KMS-11 (cell line): ENCODE data around the gene ZNF326.

Experiments
- H2AFZ ChIP-seq: fragments of 200-600 bp; sonication (generic); 2 replicates; pipeline ENCODE4 v1.6.1; 2016; ENCODE audit warnings: antibody characterized with exemption, mixed run types, low read depth
- H3K27ac ChIP-seq: fragments of 200-600 bp; sonication (generic); 2 replicates; pipeline ENCODE4 v1.6.1; 2016; ENCODE audit warnings: mild to moderate bottlenecking, mixed run types
- H3K27me3 ChIP-seq: fragments of 200-600 bp; sonication (generic); 2 replicates; pipeline ENCODE4 v1.6.1; 2017; ENCODE audit warnings: mild to moderate bottlenecking, low read depth, mixed run types, moderate library complexity; ENCODE audit not compliant: insufficient read depth
- H3K36me3 ChIP-seq: fragments of 200-600 bp; sonication (generic); 2 replicates; pipeline ENCODE4 v1.6.1; 2017; ENCODE audit warnings: mild to moderate bottlenecking, mixed run types; ENCODE audit not compliant: insufficient read depth
- H3K4me1 ChIP-seq: fragments of 200-600 bp; sonication (generic); 2 replicates; pipeline ENCODE4 v1.6.1; 2016; ENCODE audit warnings: mild to moderate bottlenecking, low read depth, mixed run types; ENCODE audit not compliant: poor library complexity, severe bottlenecking
- H3K4me2 ChIP-seq: fragments of 200-600 bp; sonication (generic); 2 replicates; pipeline ENCODE4 v1.7.0; 2016; ENCODE audit warnings: mild to moderate bottlenecking, mixed run types
- H3K4me3 ChIP-seq: fragments of 200-600 bp; sonication (generic); IDR thresholded peaks from 2 replicates; pipeline ENCODE4 v1.6.1; 2017; ENCODE audit warnings: low read depth, low read length, mixed read lengths; ENCODE audit not compliant: insufficient read depth
- H3K79me2 ChIP-seq: fragments of 200-600 bp; sonication (generic); 2 replicates; pipeline ENCODE4 v1.6.1; 2016; ENCODE audit warnings: low read depth, mixed run types; ENCODE audit not compliant: insufficient read depth
- H3K9ac ChIP-seq: fragments of 200-600 bp; sonication (generic); 2 replicates; pipeline ENCODE4 v1.6.1; 2016; ENCODE audit warnings: mild to moderate bottlenecking, mixed run types
- H4K20me1 ChIP-seq: fragments of 200-600 bp; sonication (generic); 2 replicates; pipeline ENCODE4 v1.6.1; 2016; ENCODE audit warnings: mild to moderate bottlenecking, mixed run types; ENCODE audit not compliant: insufficient read depth
- TF ChIP-seq, protein P1 (sequence below): fragments of 200-600 bp; sonication (generic); conservative IDR thresholded peaks from 2 replicates; pipeline ENCODE4 v1.6.1; 2017; ENCODE audit warnings: low read depth, mild to moderate bottlenecking, antibody characterized with exemption, low read length, moderate library complexity, mixed read lengths

ZNF326 gene

DNA sequence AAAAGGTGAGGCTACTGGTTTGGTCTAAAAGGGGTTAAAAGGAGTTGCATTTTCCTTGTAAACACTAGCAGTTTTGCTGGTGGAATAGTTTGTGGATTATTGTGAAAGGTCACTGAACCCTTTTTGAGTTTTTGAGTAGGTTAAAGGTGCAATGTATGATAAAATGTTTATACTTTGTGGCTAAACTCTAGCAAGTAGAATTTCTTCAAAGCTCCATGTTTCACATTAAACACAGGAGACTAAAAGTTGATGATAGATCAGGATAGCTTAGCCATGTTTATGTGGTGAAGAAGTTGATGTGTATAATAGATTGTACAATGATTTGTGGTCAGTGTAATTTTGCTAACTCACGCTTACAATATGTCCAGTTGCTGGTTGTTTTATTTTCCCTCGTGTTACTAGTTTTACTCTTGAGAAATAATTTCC, 13.1 kb downstream of the ZNF326 start:
- Histone ChIP-seq H3K36me3 (peaks cover 4% of the 10 kb centered on the region; the same call in 1 of the 2 replicates), H3K9ac (no peak overlapping the region), H3K4me1 (no peaks in the 10 kb centered on the region), H3K79me2 (peaks cover 6% of the 10 kb centered on the region; the same call in 1 of the 2 replicates), H3K27me3 (no peaks in the 10 kb centered on the region), H4K20me1 (no peaks in the 10 kb centered on the region), H2AFZ (no peak overlapping the region), H3K4me2 (no peak overlapping the region), H3K27ac (no peak overlapping the region), H3K4me3 (no peak overlapping the region)
- TF ChIP-seq, protein P1, sequence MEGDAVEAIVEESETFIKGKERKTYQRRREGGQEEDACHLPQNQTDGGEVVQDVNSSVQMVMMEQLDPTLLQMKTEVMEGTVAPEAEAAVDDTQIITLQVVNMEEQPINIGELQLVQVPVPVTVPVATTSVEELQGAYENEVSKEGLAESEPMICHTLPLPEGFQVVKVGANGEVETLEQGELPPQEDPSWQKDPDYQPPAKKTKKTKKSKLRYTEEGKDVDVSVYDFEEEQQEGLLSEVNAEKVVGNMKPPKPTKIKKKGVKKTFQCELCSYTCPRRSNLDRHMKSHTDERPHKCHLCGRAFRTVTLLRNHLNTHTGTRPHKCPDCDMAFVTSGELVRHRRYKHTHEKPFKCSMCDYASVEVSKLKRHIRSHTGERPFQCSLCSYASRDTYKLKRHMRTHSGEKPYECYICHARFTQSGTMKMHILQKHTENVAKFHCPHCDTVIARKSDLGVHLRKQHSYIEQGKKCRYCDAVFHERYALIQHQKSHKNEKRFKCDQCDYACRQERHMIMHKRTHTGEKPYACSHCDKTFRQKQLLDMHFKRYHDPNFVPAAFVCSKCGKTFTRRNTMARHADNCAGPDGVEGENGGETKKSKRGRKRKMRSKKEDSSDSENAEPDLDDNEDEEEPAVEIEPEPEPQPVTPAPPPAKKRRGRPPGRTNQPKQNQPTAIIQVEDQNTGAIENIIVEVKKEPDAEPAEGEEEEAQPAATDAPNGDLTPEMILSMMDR = no peak

DNA sequence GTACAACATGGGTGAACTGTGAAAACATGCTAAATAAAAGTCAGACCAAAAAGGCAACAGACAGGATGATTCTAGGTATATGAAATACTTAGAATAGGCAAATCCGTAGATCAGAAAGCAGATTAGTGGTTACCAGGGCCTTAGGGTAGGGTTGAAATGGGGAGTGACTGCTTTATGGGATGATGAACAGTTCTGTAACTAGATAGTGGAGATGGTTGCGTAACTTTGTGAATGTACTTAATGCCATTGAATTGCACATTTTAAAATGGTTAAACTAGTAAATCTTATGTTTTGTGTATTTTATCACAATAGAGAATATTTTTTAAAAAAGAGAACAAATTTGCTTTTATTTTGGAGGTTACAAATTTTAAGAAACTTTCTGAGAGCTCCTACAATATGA, 17.4 kb downstream of the ZNF326 start:
- Histone ChIP-seq H3K27me3 (no peaks in the 10 kb centered on the region), H3K4me1 (no peaks in the 10 kb centered on the region), H3K36me3 (peaks cover 4% of the 10 kb centered on the region; the same call in 1 of the 2 replicates), H3K4me3 (no peak overlapping the region), H3K9ac (no peak overlapping the region), H3K4me2 (no peak overlapping the region), H4K20me1 (no peaks in the 10 kb centered on the region), H3K79me2 (no peaks in the 10 kb centered on the region), H3K27ac (no peak overlapping the region), H2AFZ (no peak overlapping the region)
- TF ChIP-seq, protein P1 = no peak

DNA sequence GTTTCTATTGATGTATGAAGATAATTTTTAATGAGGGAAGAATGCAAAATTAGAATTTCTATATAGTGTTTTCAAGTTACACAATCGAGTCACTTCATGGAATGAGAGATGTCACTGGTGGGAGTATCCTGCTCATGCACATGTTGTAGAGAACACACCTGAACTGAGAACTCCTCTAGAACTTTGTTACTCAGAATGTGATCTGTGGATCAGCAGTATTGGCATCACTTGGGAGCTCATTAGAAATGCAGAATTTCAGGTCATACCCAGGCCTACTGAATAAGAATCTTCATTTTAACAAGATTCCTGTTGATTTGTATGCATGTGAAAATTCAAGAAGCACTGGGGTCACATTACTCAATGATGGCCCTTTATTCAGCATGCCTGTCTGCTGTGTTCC, 28.8 kb downstream of the ZNF326 start:
- no peak overlapping the region for H3K9ac ChIP-seq
- no peak overlapping the region for H3K4me3 ChIP-seq
- H3K36me3 ChIP-seq = peaks cover 2% of the 10 kb centered on the region; the same call in 1 of the 2 replicates
- no peaks in the 10 kb centered on the region for H4K20me1 ChIP-seq
- no peak overlapping the region for H3K4me2 ChIP-seq
- no peak overlapping the region for H2AFZ ChIP-seq
- no peaks in the 10 kb centered on the region for H3K4me1 ChIP-seq
- H3K27me3 ChIP-seq = no peaks in the 10 kb centered on the region
- no peak overlapping the region for H3K27ac ChIP-seq
- TF ChIP-seq, protein P1 = no peak
- H3K79me2 ChIP-seq = no peaks in the 10 kb centered on the region

DNA sequence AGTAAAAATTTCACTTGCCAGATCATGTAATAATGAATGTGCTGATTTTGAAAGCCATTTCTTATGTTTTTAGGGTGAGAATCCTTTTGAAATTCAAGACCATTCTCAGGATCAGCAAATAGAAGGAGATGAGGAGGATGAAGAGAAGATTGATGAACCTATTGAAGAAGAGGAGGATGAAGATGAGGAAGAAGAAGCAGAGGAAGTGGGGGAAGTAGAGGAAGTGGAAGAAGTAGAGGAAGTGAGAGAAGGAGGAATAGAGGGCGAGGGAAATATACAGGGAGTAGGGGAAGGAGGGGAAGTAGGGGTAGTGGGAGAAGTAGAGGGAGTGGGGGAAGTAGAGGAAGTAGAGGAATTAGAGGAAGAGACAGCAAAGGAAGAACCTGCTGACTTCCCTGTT, 32.4 kb downstream of the ZNF326 start:
- no peak overlapping the region for H3K4me2 ChIP-seq
- H3K27me3 ChIP-seq = no peaks in the 10 kb centered on the region
- no peak overlapping the region for H2AFZ ChIP-seq
- no peak overlapping the region for H3K9ac ChIP-seq
- TF ChIP-seq, protein P1 = no peak
- no peak overlapping the region for H3K27ac ChIP-seq
- no peaks in the 10 kb centered on the region; the same call in 1 of the 2 replicates for H3K36me3 ChIP-seq
- H3K79me2 ChIP-seq = no peaks in the 10 kb centered on the region
- H3K4me3 ChIP-seq = no peak overlapping the region
- no peaks in the 10 kb centered on the region for H3K4me1 ChIP-seq
- H4K20me1 ChIP-seq = no peaks in the 10 kb centered on the region
